Measurements from ENCODE around the gene CD1B.

DNA sequence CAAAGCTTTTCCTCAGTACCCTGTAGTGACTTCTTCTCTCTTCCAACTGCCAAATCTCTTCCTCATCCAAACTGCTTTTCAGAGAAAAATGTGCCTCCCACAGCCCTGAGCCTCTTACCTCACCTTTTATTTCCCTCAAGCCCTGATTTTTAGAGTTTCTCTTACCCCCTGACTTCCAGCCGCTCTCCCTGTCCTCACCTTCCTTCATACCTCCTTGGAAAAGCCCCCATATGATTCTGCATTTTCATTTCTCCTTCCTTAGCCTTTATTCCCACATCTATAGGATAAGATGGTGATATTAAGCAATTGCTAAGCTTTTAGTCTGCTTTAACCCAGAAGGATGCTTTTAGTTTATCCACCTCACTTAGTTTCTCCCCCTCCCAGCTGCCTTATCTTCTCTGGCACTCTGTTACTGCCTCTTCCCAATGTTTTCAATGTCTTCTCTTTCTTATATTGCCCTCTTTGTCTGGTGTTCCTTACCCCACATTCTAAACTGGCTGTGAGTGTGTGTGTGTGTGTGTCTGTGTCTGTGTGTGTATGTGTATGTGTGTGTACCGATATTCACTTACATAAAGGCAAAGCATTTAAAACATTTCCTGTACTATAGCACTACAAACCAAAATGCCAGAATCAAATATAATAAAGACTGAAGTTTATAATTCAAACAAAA lies at the start of gene CD1B:
- TF ChIP-seq CTCF (IDR thresholded peaks at IDR 0.05) (no peak), POLR2AphosphoS5 (IDR thresholded peaks at IDR 0.05; ENCODE audit: low read depth, low read length) (no peak), REST (IDR thresholded peaks at IDR 0.05; ENCODE audit: insufficient read depth in 1 of 2, low read depth in 2 of 2, low read length in 1 of 2) (no peak), TCF7L2 (IDR thresholded peaks at IDR 0.05; ENCODE audit: low read depth, low read length) (no peak)

All from Panc1 (cell line).